AG04450 (cell line): ENCODE data around the gene RAET1E. TPM values are rescaled to one million over a fixed set of nuclear protein-coding genes. Genes with fewer than 3 reads are reported as not detected.

Source experiments
- CTCF ChIA-PET: fragments of 300-600, 350-600 bp; formaldehyde crosslinking; extraction: SDS; loops from one replicate; lab custom pipeline; 2022; ENCODE audit warnings: antibody characterized with exemption, inconsistent platforms; lab: Charles Lee
- POLR2A ChIA-PET: fragments of 350-600 bp; formaldehyde crosslinking; extraction: SDS; loops from one replicate; lab custom pipeline; 2021; ENCODE audit warnings: antibody characterized with exemption, inconsistent platforms; lab: Yijun Ruan, JAX
- DNase-seq: peaks from one replicate; pipeline ENCODE4 v3.0.0-alpha.2; 2011; ENCODE audit warnings: low read depth, low spot score
- H3K27ac ChIP-seq: one replicate; pipeline ENCODE4 v1.5.1; 2012; ENCODE audit warnings: low read depth, low read length, control low read depth
- H3K27me3 ChIP-seq: one replicate; pipeline ENCODE4 v1.6.0; 2012; ENCODE audit warnings: low read length; ENCODE audit not compliant: control insufficient read depth, insufficient read depth
- H3K4me3 ChIP-seq: 2 replicates; pipeline ENCODE4 v1.5.1; 2011; ENCODE audit warnings: mild to moderate bottlenecking, low read depth, low read length, control low read depth
- H3K9me3 ChIP-seq: 2 replicates; pipeline ENCODE4 v1.5.1; 2012; ENCODE audit warnings: low read length; ENCODE audit not compliant: control insufficient read depth, insufficient read depth
- polyA plus RNA-seq: library from polyadenylated mRNA; depleted of rRNA; stranded (reverse); fragments of >200 nt; gene quantifications from 2 replicates; pipeline ENCODE4 v1.2.3, GENCODE V29; 2011
- TF ChIP-seq, protein P1 (sequence below): IDR thresholded peaks from 2 replicates; pipeline ENCODE4 v1.5.1; 2011; ENCODE audit warnings: low read depth, low read length, control low read depth, inconsistent platforms

The RAET1E gene
- polyA plus RNA-seq, 1 experiment = not detected

- POLR2A ChIA-PET = no interaction called here
- Histone ChIP-seq H3K27me3 (peaks cover 9% of the 10 kb centered on the region), H3K9me3 (no peaks in the 10 kb centered on the region; the same call in 1 of the 2 replicates), H3K27ac (no peak overlapping the region), H3K4me3 (no peak overlapping the region)
- TF ChIP-seq, protein P1, sequence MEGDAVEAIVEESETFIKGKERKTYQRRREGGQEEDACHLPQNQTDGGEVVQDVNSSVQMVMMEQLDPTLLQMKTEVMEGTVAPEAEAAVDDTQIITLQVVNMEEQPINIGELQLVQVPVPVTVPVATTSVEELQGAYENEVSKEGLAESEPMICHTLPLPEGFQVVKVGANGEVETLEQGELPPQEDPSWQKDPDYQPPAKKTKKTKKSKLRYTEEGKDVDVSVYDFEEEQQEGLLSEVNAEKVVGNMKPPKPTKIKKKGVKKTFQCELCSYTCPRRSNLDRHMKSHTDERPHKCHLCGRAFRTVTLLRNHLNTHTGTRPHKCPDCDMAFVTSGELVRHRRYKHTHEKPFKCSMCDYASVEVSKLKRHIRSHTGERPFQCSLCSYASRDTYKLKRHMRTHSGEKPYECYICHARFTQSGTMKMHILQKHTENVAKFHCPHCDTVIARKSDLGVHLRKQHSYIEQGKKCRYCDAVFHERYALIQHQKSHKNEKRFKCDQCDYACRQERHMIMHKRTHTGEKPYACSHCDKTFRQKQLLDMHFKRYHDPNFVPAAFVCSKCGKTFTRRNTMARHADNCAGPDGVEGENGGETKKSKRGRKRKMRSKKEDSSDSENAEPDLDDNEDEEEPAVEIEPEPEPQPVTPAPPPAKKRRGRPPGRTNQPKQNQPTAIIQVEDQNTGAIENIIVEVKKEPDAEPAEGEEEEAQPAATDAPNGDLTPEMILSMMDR = no peak
- CTCF ChIA-PET = no interaction called here
- DNase-seq = no peak
These were observed 20.4 kb upstream of the RAET1E start for GRCh38 chr6:149918151-149918905.

DNA sequence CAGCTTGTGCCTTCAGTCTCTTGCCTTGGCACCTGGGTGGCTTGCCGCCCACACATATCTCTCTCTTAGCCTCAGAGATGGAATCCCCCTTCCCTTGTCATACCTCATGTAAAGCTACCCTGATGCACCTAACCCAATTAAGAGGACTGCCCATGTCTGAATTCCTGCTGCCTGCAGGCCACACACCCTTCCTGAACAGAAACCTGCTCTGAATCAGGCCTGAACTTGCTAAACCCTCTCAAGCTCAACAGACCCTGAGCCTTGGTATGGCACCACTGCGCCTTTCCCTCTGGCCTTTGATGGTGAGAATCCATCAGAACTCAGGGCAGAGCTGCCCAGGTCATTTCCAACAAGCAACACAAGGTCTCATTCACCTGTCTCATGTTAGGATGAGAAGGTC lies 19.8 kb upstream of the RAET1E start:
- ChIA-PET CTCF (interaction anchor here (1.0 kb wide), 1 partner anchor 84 kb away, joined by 3 read pairs; no protein-coding TSS in a partner anchor), POLR2A (no interaction called here)
- Histone ChIP-seq H3K4me3 (no peak overlapping the region), H3K27me3 (peaks cover 9% of the 10 kb centered on the region), H3K9me3 (no peaks in the 10 kb centered on the region; the same call in 1 of the 2 replicates), H3K27ac (no peak overlapping the region)
- TF ChIP-seq, protein P1 = no peak
- DNase-seq = no peak

GRCh38 chr6:149915970-149916865 lies 18.3 kb upstream of the RAET1E start:
- no peak for DNase-seq
- Histone ChIP-seq H3K9me3 (no peaks in the 10 kb centered on the region), H3K4me3 (no peak overlapping the region), H3K27ac (no peak overlapping the region), H3K27me3 (peaks cover 9% of the 10 kb centered on the region)
- CTCF ChIA-PET = no interaction called here
- TF ChIP-seq, protein P1 = no peak
- POLR2A ChIA-PET = no interaction called here

- TF ChIP-seq, protein P1 = no peak
- Histone ChIP-seq H3K27me3 (peaks cover 3% of the 10 kb centered on the region), H3K27ac (no peak overlapping the region), H3K4me3 (no peak overlapping the region), H3K9me3 (peaks cover 4% of the 10 kb centered on the region; the same call in 1 of the 2 replicates)
- CTCF ChIA-PET = no interaction called here
- DNase-seq = no peak
- POLR2A ChIA-PET = no interaction called here
These were observed 15.8 kb upstream of the RAET1E start for GRCh38 chr6:149913540-149914240.
